Immature natural killer cell (primary cell): ENCODE data around the gene MPHOSPH9. TPM values are rescaled to one million over a fixed set of nuclear protein-coding genes. Genes with fewer than 3 reads are reported as not detected.
"Not testable (repeated sequence)": the region's sequence is repeated elsewhere in the genome, so short reads cannot be mapped to it uniquely, and the experiment has no call there.

Experiments
- DNase-seq, 3 donors: peaks; one replicate each; pipeline ENCODE4 v3.0.0; 2022; ENCODE audit warnings: mixed read lengths in 1 of 3
- H3K27ac Mint-ChIP-seq, 6 donors: one replicate each; pipeline ENCODE4 v1.8.0; 2020; ENCODE audit warnings: mixed read lengths in 6 of 6, mild to moderate bottlenecking in 5 of 6, inconsistent platforms in 4 of 6, moderate library complexity in 3 of 6
- H3K27me3 Mint-ChIP-seq, 3 donors: one replicate each; pipeline ENCODE4 v1.8.0; 2020 to 2021; ENCODE audit warnings: low read depth in 3 of 3, mild to moderate bottlenecking in 3 of 3, mixed read lengths in 3 of 3, moderate library complexity in 3 of 3, inconsistent platforms in 1 of 3
- H3K36me3 Mint-ChIP-seq, 3 donors: one replicate each; pipeline ENCODE4 v1.8.0; 2020; ENCODE audit warnings: mixed read lengths in 3 of 3, inconsistent platforms in 2 of 3, mild to moderate bottlenecking in 2 of 3
- H3K4me1 Mint-ChIP-seq, 2 donors: one replicate each; pipeline ENCODE4 v1.8.0; 2020; ENCODE audit warnings: inconsistent platforms in 2 of 2, mild to moderate bottlenecking in 2 of 2, mixed read lengths in 2 of 2, moderate library complexity in 1 of 2
- H3K4me3 Mint-ChIP-seq, 5 donors: one replicate each; pipeline ENCODE4 v1.8.0; 2020; ENCODE audit warnings: mild to moderate bottlenecking in 5 of 5, mixed read lengths in 5 of 5, inconsistent platforms in 3 of 5, moderate library complexity in 3 of 5
- H3K9me3 Mint-ChIP-seq, 6 donors: one replicate each; pipeline ENCODE4 v1.8.0; 2020; ENCODE audit warnings: mild to moderate bottlenecking in 6 of 6, mixed read lengths in 6 of 6, inconsistent platforms in 4 of 6, moderate library complexity in 3 of 6
- polyA plus RNA-seq, 3 donors: library from polyadenylated mRNA; unstranded; fragments of 300-500 nt; fragmentation: Illumina TruSeq; gene quantifications; one replicate each; pipeline ENCODE4 v1.2.3, GENCODE V29; 2021

Gene MPHOSPH9
- polyA plus RNA-seq, 3 donors from 2014 or later = 18.8 to 44.8 (median 43.9) TPM

GRCh38 chr12:123266679-123267277, 33.8 kb upstream of the MPHOSPH9 start:
- Mint-ChIP-seq H3K27me3 (peaks cover 0 to 3% (median 1%) of the 10 kb centered on the region in 3 donors), H3K4me3 (no peak overlapping the region), H3K4me1 (peaks cover 27 to 29% of the 10 kb centered on the region in 2 donors), H3K9me3 (no peaks in the 10 kb centered on the region), H3K36me3 (peaks cover 0 to 4% (median 3%) of the 10 kb centered on the region in 3 donors), H3K27ac (peak overlapping the region in 1 of 6 donors; percentile 43)
- DNase-seq = no peak

- Mint-ChIP-seq H3K4me1 (peaks cover 27 to 29% of the 10 kb centered on the region in 2 donors), H3K27ac (no peak overlapping the region), H3K27me3 (peaks cover 0 to 3% (median 1%) of the 10 kb centered on the region in 3 donors), H3K4me3 (no peak overlapping the region), H3K36me3 (peaks cover 0 to 4% (median 4%) of the 10 kb centered on the region in 3 donors), H3K9me3 (no peaks in the 10 kb centered on the region)
- no peak for DNase-seq
These were observed 33.1 kb upstream of the MPHOSPH9 start for GRCh38 chr12:123265851-123266678.

- H3K4me1 Mint-ChIP-seq = peaks cover 18 to 21% of the 10 kb centered on the region in 2 donors
- H3K9me3 Mint-ChIP-seq = no peaks in the 10 kb centered on the region
- peaks cover 0 to 4% (median 4%) of the 10 kb centered on the region in 3 donors for H3K36me3 Mint-ChIP-seq
- H3K27ac Mint-ChIP-seq = no peak overlapping the region
- peaks cover 0 to 3% (median 1%) of the 10 kb centered on the region in 3 donors for H3K27me3 Mint-ChIP-seq
- no peak for DNase-seq
- H3K4me3 Mint-ChIP-seq = no peak overlapping the region
These were observed 31.7 kb upstream of the MPHOSPH9 start for GRCh38 chr12:123264642-123265041.

- H3K27me3 Mint-ChIP-seq = peaks cover 0 to 3% (median 1%) of the 10 kb centered on the region in 3 donors
- H3K36me3 Mint-ChIP-seq = peaks cover 0 to 4% (median 4%) of the 10 kb centered on the region in 3 donors
- DNase-seq = no peak
- H3K27ac Mint-ChIP-seq = peak overlapping the region in 1 of 6 donors; percentile 57
- H3K4me1 Mint-ChIP-seq = peaks cover 6 to 8% of the 10 kb centered on the region in 2 donors
- H3K9me3 Mint-ChIP-seq = no peaks in the 10 kb centered on the region
- no peak overlapping the region for H3K4me3 Mint-ChIP-seq
These were observed 30.4 kb upstream of the MPHOSPH9 start for GRCh38 chr12:123263196-123263817.

- Mint-ChIP-seq H3K9me3 (no peaks in the 10 kb centered on the region), H3K36me3 (peaks cover 4 to 8% (median 8%) of the 10 kb centered on the region in 3 donors), H3K27me3 (peaks cover 0 to 1% (median 0%) of the 10 kb centered on the region in 3 donors), H3K4me3 (no peak overlapping the region), H3K27ac (no peak overlapping the region), H3K4me1 (no peaks in the 10 kb centered on the region)
- no peak for DNase-seq
These were observed 28.3 kb upstream of the MPHOSPH9 start for GRCh38 chr12:123261196-123261595.

GRCh38 chr12:123260081-123260480, 27.1 kb upstream of the MPHOSPH9 start:
- Mint-ChIP-seq H3K27me3 (peaks cover 0 to 1% (median 0%) of the 10 kb centered on the region in 3 donors), H3K27ac (peak overlapping the region in 1 of 6 donors; percentile 37), H3K36me3 (peaks cover 4 to 8% (median 8%) of the 10 kb centered on the region in 3 donors), H3K4me1 (no peaks in the 10 kb centered on the region), H3K9me3 (no peaks in the 10 kb centered on the region), H3K4me3 (no peak overlapping the region)
- no peak for DNase-seq

- no peak for DNase-seq
These were observed 25.7 kb upstream of the MPHOSPH9 start for GRCh38 chr12:123258593-123258992.

GRCh38 chr12:123254853-123255446, 22.0 kb upstream of the MPHOSPH9 start:
- no peak overlapping the region for H3K4me3 Mint-ChIP-seq
- H3K9me3 Mint-ChIP-seq = no peaks in the 10 kb centered on the region
- peaks cover 4 to 14% (median 9%) of the 10 kb centered on the region in 3 donors for H3K36me3 Mint-ChIP-seq
- H3K27ac Mint-ChIP-seq = no peak overlapping the region
- H3K4me1 Mint-ChIP-seq = peaks cover 19 to 22% of the 10 kb centered on the region in 2 donors
- H3K27me3 Mint-ChIP-seq = no peaks in the 10 kb centered on the region
- DNase-seq = no peak

More at GRCh38 chr12:123258593-123258992, 25.7 kb upstream of the MPHOSPH9 start:
- no peaks in the 10 kb centered on the region for H3K9me3 Mint-ChIP-seq
- no peaks in the 10 kb centered on the region for H3K4me1 Mint-ChIP-seq
- H3K27ac Mint-ChIP-seq = no peak overlapping the region
- no peak overlapping the region for H3K4me3 Mint-ChIP-seq
- H3K27me3 Mint-ChIP-seq = no peaks in the 10 kb centered on the region
- peaks cover 4 to 9% (median 8%) of the 10 kb centered on the region in 3 donors for H3K36me3 Mint-ChIP-seq

GRCh38 chr12:123253641-123254459, 20.9 kb upstream of the MPHOSPH9 start:
- Mint-ChIP-seq H3K27ac (no peak overlapping the region), H3K27me3 (no peaks in the 10 kb centered on the region), H3K4me3 (no peak overlapping the region), H3K4me1 (peaks cover 24 to 25% of the 10 kb centered on the region in 2 donors), H3K36me3 (peaks cover 4 to 16% (median 12%) of the 10 kb centered on the region in 3 donors), H3K9me3 (no peaks in the 10 kb centered on the region)
- no peak for DNase-seq

- H3K36me3 Mint-ChIP-seq = peaks cover 4 to 24% (median 20%) of the 10 kb centered on the region in 3 donors
- not testable (repeated sequence) for H3K27ac Mint-ChIP-seq, H3K27me3 Mint-ChIP-seq, H3K4me3 Mint-ChIP-seq, H3K9me3 Mint-ChIP-seq, DNase-seq
- H3K4me1 Mint-ChIP-seq = peaks cover 36 to 38% of the 10 kb centered on the region in 2 donors
These were observed 19.4 kb upstream of the MPHOSPH9 start for GRCh38 chr12:123252365-123252764.

- peaks cover under 1 to 20% (median 16%) of the 10 kb centered on the region in 3 donors for H3K36me3 Mint-ChIP-seq
- DNase-seq = no peak
- peaks cover 0 to 2% (median 0%) of the 10 kb centered on the region in 3 donors for H3K27me3 Mint-ChIP-seq
- no peaks in the 10 kb centered on the region for H3K9me3 Mint-ChIP-seq
- peaks cover 41 to 45% of the 10 kb centered on the region in 2 donors for H3K4me1 Mint-ChIP-seq
- peak overlapping the region in 4 of 6 donors; percentile 1 to 55 (median 49) for H3K27ac Mint-ChIP-seq
- H3K4me3 Mint-ChIP-seq = no peak overlapping the region
These were observed 18.6 kb upstream of the MPHOSPH9 start for GRCh38 chr12:123251403-123252076.
